PC-9 (cell line): ENCODE measurements around the gene RXFP3.

Experiments used
- CTCF ChIP-seq: fragments of 200-600 bp; sonication (generic); conservative IDR thresholded peaks from 2 replicates; pipeline ENCODE4 v1.6.1; 2017; ENCODE audit warnings: mixed run types, antibody characterized with exemption, mild to moderate bottlenecking, moderate library complexity
- EZH2 ChIP-seq: fragments of 200-600 bp; sonication (generic); IDR thresholded peaks from 2 replicates; pipeline ENCODE4 v1.8.0; 2017; ENCODE audit warnings: antibody characterized with exemption, low read depth

GRCh38 chr5:33936381-33937016 lies at the start of gene RXFP3:
- TF ChIP-seq CTCF: no peak
- no peak for TF ChIP-seq EZH2
